ENCODE data around the gene SPOCK2.
"Not testable (repeated sequence)": the region's sequence is repeated elsewhere in the genome, so short reads cannot be mapped to it uniquely, and the experiment has no call there.

SPOCK2 gene

DNA sequence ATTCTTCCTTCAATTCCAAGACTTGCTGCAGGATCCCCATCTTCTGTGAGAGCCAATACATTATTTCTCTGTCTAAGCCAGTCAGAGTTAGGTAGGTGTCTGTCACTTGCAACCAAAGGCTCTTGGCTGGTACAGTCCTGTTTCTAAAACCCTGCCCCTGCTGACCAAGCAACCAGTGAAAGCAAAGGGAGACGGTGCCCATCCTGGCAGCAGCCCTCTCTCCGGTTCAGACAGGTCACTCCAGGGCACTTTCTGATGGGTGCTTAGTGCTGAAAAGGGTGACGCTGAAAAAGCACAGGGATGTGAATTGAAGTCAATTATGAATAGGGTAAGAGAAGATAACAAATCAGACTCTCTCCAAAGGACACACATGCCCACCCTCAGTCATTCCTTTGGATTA, 37.5 kb downstream of the SPOCK2 start:
- DNase-seq: no peak

DNA sequence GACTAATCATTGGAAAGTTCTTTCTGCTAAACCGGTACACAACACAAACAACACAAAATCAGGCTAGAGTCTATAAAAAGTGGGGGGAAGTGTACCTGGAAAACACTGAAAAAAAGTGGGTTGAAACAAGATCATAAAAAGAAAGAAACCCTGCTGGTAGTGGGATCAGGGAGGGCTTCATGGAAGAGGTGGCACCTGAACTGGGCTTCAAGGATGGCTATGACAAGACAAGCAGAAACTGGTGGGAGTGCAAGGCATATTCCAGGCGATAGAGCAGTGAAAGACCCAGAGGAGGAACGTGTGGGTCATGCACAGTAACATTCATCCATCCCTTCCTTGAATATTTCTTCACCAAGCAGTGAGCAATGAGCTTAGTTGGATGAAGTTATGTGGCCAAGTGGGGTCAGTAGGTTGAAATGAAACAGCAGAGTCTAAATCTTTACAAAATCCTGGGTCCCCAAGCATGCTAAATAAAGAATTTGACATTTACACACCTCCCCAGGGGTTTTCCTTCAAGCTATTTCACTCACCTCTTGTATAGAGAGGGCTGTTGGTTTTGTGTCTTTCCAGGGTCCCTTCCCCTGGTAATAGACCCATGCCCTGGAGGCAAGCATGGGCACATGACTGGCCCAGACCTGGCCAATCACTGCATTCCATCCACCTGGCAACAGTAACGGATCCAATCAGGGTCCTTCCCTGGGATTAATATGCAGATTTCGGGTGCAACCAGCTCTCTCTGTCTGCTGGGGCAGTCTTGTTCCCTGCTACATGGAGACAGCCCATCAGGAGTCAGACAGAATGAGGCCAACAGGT, 38.2 kb downstream of the SPOCK2 start:
- no peak for DNase-seq

DNA sequence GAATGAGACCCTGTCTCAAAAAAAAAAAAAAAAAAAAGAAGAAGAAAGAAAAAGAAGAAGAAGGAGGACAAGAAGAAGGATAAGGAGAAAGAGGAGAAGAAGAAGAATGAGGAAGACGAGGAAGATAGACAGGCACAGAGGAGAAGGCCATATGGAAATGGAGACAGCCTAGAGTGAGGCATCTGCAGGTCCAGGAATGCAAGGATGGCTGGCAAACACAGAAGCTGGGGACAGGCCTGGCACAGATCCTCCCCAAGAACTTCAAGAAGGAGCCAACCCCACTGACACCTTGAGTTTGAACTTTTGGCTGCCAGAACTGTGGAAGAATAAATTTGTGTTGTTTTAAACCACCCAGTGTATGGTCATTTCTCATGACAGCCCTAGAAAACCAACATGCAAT, 38.9 kb downstream of the SPOCK2 start:
- no peak for DNase-seq

DNA sequence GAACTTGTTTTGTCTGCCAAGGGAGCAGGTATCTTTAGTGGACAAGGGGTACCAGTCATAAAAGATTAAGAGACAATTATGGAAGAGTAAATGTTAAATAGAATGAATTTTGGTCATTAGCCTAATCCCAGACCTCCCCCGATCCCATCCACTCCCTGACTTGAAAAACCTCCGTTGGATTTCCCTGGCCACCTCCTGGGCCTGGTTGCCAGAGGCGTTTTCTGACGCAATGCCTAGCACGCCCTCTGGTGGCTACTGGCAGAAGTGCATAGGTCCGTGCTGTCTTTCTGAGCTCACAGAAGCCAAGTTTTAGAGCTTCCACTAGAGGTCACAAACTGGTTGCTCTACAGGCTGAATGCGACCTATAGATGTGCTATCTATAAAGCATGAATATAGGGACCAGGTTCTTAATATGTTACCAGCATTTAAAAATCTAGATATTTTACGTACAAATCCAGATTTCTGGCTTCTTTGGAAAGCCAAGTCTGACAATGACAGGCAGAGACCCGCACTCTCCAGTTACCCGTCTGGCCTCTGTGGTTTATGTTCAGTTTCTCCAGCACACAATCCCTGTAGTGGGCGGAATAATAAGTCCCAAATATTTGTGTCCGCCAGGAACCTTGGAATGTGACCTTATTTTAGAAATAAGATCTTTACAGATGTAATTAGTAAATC, 39.8 kb downstream of the SPOCK2 start:
- DNase-seq: peak; percentile 93 to 97 (median 94)

DNA sequence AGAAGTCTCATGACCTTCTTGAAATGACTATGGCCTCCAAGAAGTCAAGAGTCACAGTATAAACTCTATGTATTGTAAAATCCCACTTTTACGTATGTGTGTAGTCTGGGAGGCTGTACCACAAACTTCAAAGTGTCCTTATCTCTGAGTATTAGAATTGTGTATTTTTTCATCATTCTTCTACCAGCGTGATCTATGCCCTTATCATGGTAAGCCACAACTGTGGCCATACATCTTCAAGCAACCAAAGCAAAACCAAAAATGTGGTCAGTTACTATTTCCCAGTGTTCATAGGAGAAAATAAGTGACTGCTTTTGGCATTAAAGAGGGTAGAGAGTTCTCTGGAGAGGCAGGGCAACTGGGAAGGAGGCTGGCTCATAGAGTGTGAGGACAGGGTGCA, 42.8 kb downstream of the SPOCK2 start:
- no peak for DNase-seq

DNA sequence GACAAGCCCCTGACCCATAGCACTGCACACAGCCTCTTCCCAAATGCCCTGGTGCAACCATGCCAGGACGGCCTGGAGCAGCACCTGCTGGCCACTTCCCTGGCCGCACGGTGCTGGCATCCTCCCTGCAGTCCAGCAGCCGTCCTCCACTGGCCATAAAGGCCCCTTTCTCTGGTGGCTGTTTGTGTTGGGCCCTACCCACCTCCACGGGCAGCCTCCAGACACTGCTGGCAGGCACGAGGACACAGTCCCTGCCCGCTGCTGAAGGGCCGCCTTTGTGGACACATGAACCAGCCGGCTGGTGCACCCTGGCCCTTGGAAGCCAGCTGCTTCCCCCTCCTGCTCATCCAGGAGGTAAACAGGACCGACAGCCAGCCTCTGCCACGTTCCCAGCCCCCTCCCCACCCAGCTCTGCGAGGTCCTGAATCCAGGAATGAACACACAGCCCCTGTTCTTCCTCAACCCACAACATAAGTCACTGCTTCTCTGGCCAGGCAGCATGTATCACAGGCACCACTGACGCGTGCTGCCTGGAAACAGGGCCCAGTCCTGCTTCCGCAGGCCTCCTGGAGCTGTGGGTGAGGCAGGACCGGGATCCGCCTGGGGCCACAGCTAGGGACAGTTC, 43.8 kb downstream of the SPOCK2 start:
- DNase-seq: no peak

DNA sequence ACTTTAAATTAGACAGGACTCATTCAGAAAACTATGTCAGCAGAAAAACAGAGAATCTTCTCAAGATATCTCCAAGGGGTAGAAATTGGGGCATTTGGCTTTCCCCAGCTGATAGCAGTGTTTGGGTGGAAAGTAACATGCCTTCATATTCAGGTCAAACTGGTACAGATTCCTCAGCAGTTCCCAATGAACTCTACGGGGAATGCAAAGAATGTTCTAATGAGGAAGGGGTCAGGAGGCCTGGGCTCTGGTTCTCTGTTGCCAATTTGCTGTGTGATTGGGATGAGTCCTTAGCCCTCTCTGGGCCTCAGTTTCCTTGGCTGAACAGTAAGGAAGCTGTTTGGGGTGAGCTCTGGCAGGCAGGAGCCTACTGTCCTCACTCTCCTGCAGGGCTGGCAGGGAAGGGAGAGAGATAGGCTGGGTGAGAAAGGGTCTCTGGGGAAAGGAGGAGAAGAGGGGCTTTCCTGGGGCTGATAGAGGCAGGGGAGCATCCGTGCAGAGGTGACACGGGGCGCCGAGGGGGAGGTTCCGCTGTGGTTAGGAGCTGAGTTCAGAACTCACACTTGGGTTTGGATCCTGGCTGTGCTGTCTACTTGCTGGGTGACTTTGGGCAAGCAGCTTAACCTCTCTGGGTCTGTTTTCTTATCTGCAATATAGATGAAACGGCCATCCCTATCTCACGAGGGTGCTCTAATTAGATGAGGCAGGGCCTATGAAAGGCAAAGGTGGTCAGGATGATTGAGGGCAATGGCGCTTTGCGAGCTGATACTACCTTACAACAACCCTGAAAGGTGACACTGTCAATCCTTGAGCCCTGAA, 45.1 kb downstream of the SPOCK2 start:
- no peak for DNase-seq

DNA sequence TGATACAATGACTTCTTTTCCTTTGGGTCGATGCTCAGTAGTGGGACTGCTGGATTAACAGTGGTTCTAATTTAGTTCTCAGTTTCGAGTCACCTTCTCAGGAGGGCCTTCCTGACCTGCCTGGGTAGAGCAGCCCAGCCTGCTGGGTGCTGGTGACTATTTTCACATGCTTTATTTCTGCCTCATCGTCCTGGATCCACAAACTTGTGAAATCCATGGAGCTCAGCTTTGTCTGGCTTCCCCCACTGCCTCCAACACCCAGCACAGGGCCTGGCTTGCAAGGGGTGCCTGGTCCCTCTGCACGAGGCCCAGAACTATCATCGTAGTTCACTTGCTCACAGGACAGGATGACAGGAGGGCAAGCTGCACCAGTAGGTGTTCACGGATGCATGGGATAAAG, 46.9 kb downstream of the SPOCK2 start:
- no peak for DNase-seq

DNA sequence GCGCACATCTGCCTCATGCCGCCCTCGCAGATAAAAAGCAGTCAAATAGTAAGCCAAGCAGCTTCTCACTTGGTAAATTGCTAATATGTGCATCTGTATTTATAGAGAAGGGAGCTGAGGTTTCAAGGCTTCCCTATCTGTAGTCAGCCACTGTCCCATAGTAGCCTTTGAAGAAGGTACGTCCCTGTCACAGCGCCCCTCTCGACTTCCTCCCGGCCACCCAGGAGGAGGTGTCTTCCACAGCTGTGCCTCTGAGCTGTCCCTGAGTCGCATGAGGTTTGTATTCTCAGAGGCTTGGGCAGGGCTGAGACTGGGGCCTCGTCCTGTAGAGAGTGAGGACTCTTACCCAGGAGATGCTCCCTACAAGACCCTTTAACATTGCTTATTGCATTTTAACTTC, 49.0 kb downstream of the SPOCK2 start:
- no peak for DNase-seq

DNA sequence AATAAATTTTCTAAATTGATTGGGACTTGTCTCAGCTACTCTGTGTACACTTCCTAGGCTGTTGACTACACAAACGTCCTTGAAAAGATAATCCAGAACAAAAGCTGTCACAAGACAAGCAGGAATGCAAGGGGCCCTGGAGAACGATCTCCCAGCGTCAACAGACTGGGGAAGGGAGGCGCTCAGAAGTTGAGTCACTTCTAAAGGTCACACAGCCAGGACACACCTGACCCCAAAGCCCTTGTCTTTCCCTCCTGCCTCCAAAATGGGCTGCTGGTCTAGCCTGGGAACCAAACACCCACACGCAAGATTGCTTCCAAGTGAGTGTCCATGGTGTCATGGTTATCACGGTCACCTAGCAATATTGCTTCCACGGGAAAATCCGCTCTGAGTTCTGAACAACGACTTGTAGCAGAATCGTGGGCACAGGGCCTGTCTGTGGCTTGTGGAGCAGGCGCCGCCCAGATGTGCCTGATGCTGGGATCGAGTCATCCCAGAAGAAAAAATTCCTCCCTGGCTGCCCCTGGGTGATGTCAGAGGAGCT, 49.8 kb downstream of the SPOCK2 start:
- no peak for DNase-seq

DNA sequence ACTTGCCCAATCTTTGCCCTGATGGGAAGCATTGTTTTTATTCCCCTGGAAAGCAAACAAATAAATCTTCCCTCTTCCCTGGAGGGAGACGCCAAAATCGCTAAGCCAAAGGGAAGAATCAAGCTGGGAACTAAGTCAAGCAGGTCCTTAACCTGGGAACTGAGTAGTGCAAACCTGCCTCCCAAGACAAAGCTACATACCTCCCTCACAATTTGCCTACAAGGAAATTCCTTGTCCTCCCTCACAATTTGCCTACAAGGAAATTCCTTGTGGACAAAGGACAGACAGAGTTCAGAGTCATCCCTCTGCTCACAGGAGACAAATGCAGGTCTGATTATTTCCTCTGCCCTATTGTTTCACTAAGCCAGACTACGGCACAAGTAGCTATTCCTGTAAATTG, 50.5 kb downstream of the SPOCK2 start:
- DNase-seq: no peak

DNA sequence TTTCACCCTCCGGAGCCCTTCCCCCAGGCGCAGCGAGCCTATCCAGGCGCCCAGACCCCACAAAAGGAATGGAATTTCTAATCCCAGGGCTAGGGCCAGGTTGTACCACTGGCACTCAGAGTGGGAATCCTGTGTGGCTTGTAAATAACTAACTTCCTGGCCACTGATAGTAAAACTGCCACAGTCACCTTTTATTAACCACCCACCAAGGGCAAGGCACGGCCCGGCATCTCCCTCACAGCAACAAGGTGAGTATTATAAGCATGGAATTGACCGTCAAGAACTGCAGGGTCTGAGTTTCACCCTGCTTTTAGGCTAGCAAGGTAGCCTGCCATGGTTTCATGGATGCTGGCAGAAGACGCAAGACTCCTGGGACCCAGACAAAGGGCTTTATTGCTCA, 51.1 kb downstream of the SPOCK2 start:
- no peak for DNase-seq

DNA sequence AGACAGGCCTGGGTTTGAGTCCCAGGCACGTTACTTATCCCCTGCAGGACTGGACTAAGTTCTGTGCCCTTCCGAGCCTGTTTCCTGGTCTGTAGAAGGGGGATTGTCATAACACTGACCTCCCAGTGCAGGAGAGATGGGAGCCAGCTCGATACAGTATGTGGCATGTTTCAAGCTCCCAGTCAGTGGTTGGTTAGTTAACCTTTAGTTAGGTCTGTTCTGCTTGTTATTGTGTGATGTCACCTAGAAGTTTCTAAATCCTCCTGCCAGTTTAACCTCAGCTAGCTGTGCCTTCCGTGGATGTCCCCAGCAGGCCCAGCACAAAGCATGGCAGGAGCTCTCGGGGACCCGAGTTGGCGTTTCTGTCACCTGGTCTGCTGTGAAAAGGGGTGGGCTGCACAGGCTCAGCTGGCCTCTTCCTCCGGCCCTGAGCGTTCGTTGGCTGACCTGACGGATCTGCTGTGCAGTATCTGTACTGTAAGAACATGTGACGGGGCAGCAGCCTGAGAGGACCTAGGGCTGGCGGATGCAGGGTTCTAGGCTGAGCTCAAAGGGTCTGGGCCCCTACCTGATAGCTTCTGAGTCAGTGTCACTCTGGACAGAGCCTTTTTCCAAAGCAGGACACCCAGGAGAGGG, 53.0 kb downstream of the SPOCK2 start:
- DNase-seq: peak in 2 of 4 experiments; percentile 5 to 12

DNA sequence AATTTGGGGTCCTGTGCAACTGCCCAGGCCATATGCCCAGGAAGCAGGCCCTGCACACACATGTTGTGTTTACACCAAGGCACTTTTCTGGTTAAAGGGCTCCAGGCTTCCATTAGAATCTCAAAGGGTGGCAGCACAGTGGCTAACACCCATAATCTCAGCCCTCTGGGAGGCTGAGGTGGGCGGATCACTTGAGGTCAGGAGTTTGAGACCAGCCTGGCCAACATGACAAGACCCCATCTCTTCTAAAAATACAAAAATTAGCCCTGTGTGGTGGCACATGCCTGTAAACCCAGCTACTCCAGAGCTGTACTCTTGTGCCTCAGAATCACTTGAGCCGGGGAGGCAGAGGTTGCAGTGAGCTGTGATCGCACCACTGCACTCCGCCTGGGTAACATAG, 53.6 kb downstream of the SPOCK2 start:
- no peak for DNase-seq

DNA sequence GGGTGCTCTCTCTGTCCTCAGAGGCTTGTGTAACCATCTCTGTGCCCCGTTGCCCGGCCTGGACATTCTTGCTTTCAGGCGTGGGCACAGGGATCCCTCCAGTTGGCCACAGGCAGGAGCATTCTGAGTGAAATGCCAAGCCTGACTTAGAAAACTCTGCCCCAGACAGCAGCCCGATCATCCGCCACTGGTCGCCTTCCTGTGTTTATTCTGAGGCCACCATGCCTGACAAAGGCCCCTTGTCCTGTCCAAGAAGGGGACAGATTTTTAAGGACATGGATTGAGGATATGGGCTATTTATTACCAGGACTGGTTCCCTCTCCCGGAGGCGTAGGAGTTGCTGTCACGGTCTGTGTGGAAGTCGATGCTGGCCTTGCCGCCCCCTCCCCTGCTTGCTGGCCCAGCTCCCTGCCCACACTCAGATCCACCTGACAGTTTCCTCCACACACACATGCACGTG, 54.3 kb downstream of the SPOCK2 start:
- peak; percentile 5 to 67 (median 52) for DNase-seq

DNA sequence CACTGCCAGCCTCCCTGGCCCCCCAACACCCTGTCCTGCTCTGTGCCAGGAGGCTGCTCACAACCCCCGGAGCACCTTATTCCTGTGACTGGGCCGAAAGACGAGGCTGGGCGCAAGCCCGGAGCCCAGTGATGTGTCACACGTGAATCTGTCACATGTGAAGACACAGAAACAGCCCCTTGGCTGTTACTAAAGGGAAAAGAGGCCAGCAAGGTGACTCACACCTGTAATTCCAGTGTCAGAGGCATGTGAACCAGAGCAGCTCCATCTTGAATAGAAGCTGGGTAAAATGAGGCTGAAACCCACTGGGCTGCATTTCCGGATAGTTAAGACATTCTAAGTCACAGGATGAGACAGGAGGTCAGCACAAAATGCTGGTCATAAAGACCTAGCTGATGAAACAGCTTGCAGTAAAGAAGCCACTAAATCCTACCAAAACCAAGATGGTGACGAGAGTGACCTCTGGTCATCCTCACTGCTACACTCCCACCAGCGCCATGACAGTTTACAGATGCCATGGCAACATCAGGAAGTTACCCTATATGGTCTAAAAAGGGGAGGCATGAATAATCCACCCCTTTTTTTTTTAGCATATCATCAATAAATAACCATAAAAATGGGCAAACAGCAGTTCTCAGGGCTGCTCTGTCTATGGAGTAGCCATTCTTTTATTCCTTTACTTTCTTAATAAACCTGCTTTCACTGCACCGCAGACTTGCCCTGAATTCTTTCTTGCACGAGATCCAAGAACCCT, 55.8 kb downstream of the SPOCK2 start:
- not testable (repeated sequence) for DNase-seq

DNA sequence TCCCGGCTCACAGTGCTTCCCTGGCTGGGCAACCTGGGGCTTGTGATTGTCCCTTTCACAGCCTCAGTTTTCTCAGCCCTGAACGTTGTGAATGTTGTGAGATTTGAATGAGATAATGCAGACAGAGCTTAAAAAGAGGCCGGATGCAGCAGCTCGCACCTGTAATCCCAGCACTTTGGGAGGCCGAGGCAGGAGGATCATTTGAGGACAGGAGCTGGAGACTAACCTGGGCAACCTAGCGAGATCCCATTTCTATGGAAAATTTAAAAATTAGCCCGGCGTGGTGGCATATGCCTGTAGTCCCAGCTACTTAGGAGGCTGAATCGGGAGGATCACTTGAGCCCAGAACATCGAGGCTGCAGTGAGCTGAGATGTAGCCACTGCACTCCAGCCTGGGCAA, 56.6 kb downstream of the SPOCK2 start:
- no peak for DNase-seq

DNA sequence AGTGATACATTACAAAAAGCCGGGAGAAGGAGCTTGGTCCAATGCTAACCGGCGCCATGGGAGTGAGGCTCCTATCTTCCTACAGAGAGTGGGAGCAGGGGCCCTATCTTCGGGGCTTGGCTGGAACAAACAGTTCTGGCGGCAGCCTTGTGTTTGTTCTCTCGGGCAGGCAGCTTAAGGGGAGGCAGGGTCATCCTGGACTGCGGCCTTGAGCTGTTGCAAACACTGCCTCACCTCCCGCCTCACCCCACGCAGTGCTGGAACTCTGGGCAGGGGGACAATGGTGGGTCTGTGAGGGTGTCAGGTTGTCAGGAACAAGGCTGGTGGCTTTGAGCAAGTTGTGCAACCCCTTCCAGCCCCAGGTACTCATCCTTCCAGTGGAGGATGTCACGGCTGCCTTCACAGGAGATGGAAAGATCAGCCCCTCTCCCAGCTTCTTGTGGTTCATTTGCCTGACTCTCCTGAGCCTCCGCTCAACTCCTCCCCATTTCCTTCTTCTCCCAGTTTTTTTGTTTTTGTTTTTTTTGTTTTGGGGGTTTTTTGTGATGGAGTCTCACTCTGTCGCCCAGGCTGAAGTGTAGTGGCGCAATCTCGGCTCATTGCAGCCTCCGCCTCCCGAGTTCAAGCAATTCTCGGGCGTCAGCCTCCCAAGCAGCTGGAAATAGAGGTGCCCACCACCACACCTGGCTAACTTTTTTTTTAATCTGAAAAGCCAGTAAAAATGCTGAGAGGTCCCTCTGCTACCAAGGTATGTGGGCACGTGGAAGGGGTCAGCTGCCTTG, 57.4 kb downstream of the SPOCK2 start:
- no peak for DNase-seq

DNA sequence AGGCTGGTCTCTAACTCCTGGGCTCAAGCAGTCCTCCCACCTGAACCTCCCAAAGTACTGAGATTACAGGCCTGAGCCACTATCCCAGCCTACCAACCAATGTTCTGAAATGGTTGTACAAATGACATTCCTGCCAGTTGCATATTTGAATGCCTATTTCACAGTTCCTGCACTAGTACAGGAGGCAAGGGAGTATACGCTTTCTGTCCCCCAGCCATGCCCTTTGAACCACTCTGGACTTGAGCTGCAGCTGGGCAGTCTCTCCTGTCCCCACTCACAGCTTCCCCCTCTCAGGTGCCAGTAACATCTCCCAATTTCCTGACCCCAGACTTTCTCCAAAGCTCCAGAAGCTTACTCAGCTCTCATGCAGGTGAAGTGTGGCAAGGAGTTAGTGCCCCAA, 58.9 kb downstream of the SPOCK2 start:
- DNase-seq: no peak

DNA sequence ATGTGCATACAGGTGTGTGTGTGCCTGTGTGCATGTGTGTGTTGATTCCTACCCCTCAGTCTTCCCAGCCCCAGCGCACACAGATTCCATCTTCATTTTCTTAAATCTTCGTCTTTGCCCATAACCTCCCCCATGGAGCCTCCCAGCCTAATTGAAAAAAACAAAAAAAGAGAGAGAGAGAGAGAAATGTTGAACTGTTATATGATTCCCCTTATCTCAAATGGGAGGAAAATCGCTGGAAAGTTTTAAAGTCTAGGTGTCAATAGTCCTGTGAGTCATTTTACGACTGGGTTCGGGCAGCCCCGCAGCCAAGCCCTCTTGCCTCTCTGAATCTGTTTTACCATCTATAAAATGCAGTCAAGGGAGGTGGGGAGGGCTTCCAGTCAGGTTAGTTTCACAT, 60.9 kb downstream of the SPOCK2 start:
- DNase-seq: no peak
